Panc1 (cell line): ENCODE results near the gene DHRS4L2. TPM values are rescaled to one million over a fixed set of nuclear protein-coding genes. Genes with fewer than 3 reads are reported as not detected.
A peak's percentile ranks its signal among the peaks of the same experiment; 100 is the strongest.
"Not testable (repeated sequence)": the region's sequence is repeated elsewhere in the genome, so short reads cannot be mapped to it uniquely, and the experiment has no call there.

Source experiments
- ATAC-seq: fragments of 200-7000 bp; cut with Tn5 transposase; 2 replicates; pipeline ENCODE4 v1.9.1; 2020; ENCODE audit warnings: mild to moderate bottlenecking, moderate library complexity
- BruUV-seq: library from RNA; stranded (reverse); fragments of 400-500 nt; replicated peaks from 2 replicates; lab custom pipeline; 2021; lab: Mats Ljungman, UMichigan
- CTCF ChIA-PET: fragments of 300-600 bp; sonication (Branson Sonifier 250); formaldehyde crosslinking; loops from one replicate; lab custom pipeline; 2022; ENCODE audit warnings: antibody characterized with exemption; lab: Charles Lee
- POLR2A ChIA-PET: fragments of 300-600 bp; sonication (Branson Sonifier 250); formaldehyde crosslinking; loops from one replicate; lab custom pipeline; 2022; ENCODE audit warnings: antibody characterized with exemption; lab: Charles Lee
- DNase-seq: peaks from one replicate; pipeline ENCODE4 v3.0.0-alpha.2; 2010; ENCODE audit warnings: low read depth, low spot score
- H3K27ac ChIP-seq: 2 replicates; pipeline ENCODE4 v1.5.1; 2011; ENCODE audit warnings: mild to moderate bottlenecking, low read length, inconsistent platforms
- H3K27me3 ChIP-seq: fragments of 200-500 bp; sonication (Bioruptor generic); 2 replicates; pipeline ENCODE4 v1.6.0; 2014; ENCODE audit warnings: low read length, inconsistent platforms; ENCODE audit not compliant: control insufficient read depth, insufficient read depth
- H3K36me3 ChIP-seq: fragments of 200-500 bp; sonication (Bioruptor generic); 2 replicates; pipeline ENCODE4 v1.5.1; 2014; ENCODE audit warnings: inconsistent platforms, mild to moderate bottlenecking, low read length, moderate library complexity; ENCODE audit not compliant: control insufficient read depth, insufficient read depth
- H3K4me1 ChIP-seq: 2 replicates; pipeline ENCODE4 v1.5.1; 2011; ENCODE audit warnings: inconsistent platforms, mild to moderate bottlenecking, low read length, moderate library complexity; ENCODE audit not compliant: control insufficient read depth, insufficient read depth
- H3K4me3 ChIP-seq, 2 experiments: 2 replicates each; pipeline ENCODE4 v1.5.1; 2011 to 2012; ENCODE audit warnings: low read depth in 2 of 2, low read length in 2 of 2, mild to moderate bottlenecking in 2 of 2, inconsistent platforms in 1 of 2, moderate library complexity in 1 of 2
- H3K9me3 ChIP-seq: fragments of 200-500 bp; sonication (Bioruptor generic); 2 replicates; pipeline ENCODE4 v1.5.1; 2014; ENCODE audit warnings: low read depth, mild to moderate bottlenecking, inconsistent platforms, low read length, moderate library complexity; ENCODE audit not compliant: control insufficient read depth, insufficient read depth
- CTCF ChIP-seq: fragments of 450-650 bp; IDR thresholded peaks from 2 replicates; pipeline ENCODE4 v1.5.1; 2017; ENCODE audit warnings: mild to moderate bottlenecking
- in situ Hi-C: cut with HindIII; loops from 2 replicates; pipeline ENCODE4 v1.10.0; 2016; ENCODE audit warnings: low sequenced_read_pairs, low pct_unique_long_range_greater_than_20kb
- intact Hi-C: fragments of 100-400 bp; cut with micrococcal nuclease; formaldehyde crosslinking; loops from one replicate; pipeline ENCODE4 v1.10.0; 2022; ENCODE audit not compliant: unreplicated experiment
- total RNA-seq: library from RNA; stranded (reverse); gene quantifications from one replicate; pipeline ENCODE4 v1.2.1, GENCODE V29; 2021; ENCODE audit not compliant: unreplicated experiment

DHRS4L2 gene
- total RNA-seq, 1 experiment from 2014 or later = 8.0 TPM

GRCh38 chr14:24018978-24019377 is 30.2 kb downstream of the DHRS4L2 start:
- intact Hi-C loops, ATAC-seq, in situ Hi-C loops: not testable (repeated sequence)

GRCh38 chr14:24019944-24020343 is 31.2 kb downstream of the DHRS4L2 start:
- peak; percentile 84 for ATAC-seq

More at GRCh38 chr14:24018978-24019377, 30.2 kb downstream of the DHRS4L2 start:
- H3K4me3 ChIP-seq, H3K4me1 ChIP-seq, H3K9me3 ChIP-seq, BruUV-seq, CTCF ChIA-PET, H3K27ac ChIP-seq, H3K27me3 ChIP-seq, POLR2A ChIA-PET, DNase-seq, H3K36me3 ChIP-seq: not testable (repeated sequence)

GRCh38 chr14:24020520-24020919 is 31.8 kb downstream of the DHRS4L2 start:
- H3K9me3 ChIP-seq, DNase-seq, H3K4me3 ChIP-seq, H3K27ac ChIP-seq, H3K27me3 ChIP-seq, H3K36me3 ChIP-seq, POLR2A ChIA-PET, CTCF ChIA-PET, in situ Hi-C loops, ATAC-seq, BruUV-seq, intact Hi-C loops, H3K4me1 ChIP-seq: not testable (repeated sequence)

More at GRCh38 chr14:24019944-24020343, 31.2 kb downstream of the DHRS4L2 start:
- CTCF ChIA-PET, intact Hi-C loops, H3K9me3 ChIP-seq, H3K36me3 ChIP-seq, BruUV-seq, H3K27ac ChIP-seq, in situ Hi-C loops, H3K4me1 ChIP-seq, H3K27me3 ChIP-seq, DNase-seq, POLR2A ChIA-PET, H3K4me3 ChIP-seq: not testable (repeated sequence)
- TF ChIP-seq CTCF = peak; percentile 26; the same call in 1 of the 2 replicates

- H3K36me3 ChIP-seq, DNase-seq, BruUV-seq, H3K4me1 ChIP-seq, intact Hi-C loops, H3K4me3 ChIP-seq, H3K27ac ChIP-seq, in situ Hi-C loops, H3K27me3 ChIP-seq, H3K9me3 ChIP-seq, CTCF ChIA-PET, ATAC-seq, POLR2A ChIA-PET: not testable (repeated sequence)
Observed at GRCh38 chr14:24024939-24025418, 36.2 kb downstream of the DHRS4L2 start.

GRCh38 chr14:24029687-24030086 is 41.0 kb downstream of the DHRS4L2 start:
- POLR2A ChIA-PET, H3K27me3 ChIP-seq, H3K4me3 ChIP-seq, H3K27ac ChIP-seq, in situ Hi-C loops, DNase-seq, H3K9me3 ChIP-seq, H3K4me1 ChIP-seq, BruUV-seq, CTCF ChIA-PET, intact Hi-C loops, ATAC-seq, H3K36me3 ChIP-seq: not testable (repeated sequence)

GRCh38 chr14:24031331-24031730 is 42.6 kb downstream of the DHRS4L2 start:
- in situ Hi-C loops, H3K4me1 ChIP-seq, H3K27me3 ChIP-seq, BruUV-seq, H3K9me3 ChIP-seq, H3K27ac ChIP-seq, POLR2A ChIA-PET, ATAC-seq, DNase-seq, CTCF ChIA-PET, H3K4me3 ChIP-seq, intact Hi-C loops, H3K36me3 ChIP-seq: not testable (repeated sequence)
